Ovary (tissue), 9 donors: Measurements from ENCODE around the gene AFM. TPM values are rescaled to one million over a fixed set of nuclear protein-coding genes. Genes with fewer than 3 reads are reported as not detected.

ENCODE experiments used
- DNase-seq, 5 donors: peaks; one replicate each; pipeline ENCODE4 v3.0.0-alpha.2; 2019 to 2020
- H3K27ac ChIP-seq, 2 donors: fragments of 200-600 bp; one replicate each; pipeline versions ENCODE4 v1.5.1 to v1.8.0; 2019 to 2022
- H3K27me3 ChIP-seq: fragments of 200-600 bp; one replicate; pipeline ENCODE4 v1.8.0; 2022
- H3K36me3 ChIP-seq: fragments of 200-600 bp; sonication (generic); one replicate; pipeline ENCODE4 v1.5.1; 2019
- H3K4me1 ChIP-seq: one replicate; pipeline ENCODE4 v1.8.1; 2013; ENCODE audit warnings: mild to moderate bottlenecking, moderate library complexity; ENCODE audit not compliant: insufficient read depth
- H3K4me3 ChIP-seq: fragments of 200-600 bp; sonication (generic); one replicate; pipeline ENCODE4 v1.5.1; 2017
- H3K9me3 ChIP-seq, 2 donors: fragments of 200-600 bp in 1 of 2; sonication (generic) in 1 of 2; one replicate each; pipeline versions ENCODE4 v1.5.1 to v1.8.1; 2013 to 2019; ENCODE audit warnings: mild to moderate bottlenecking in 1 of 2, moderate library complexity in 1 of 2
- CTCF ChIP-seq, 3 donors: fragments of 450-650 bp in 2 of 3; fragments of 200-600 bp in 1 of 3; IDR thresholded peaks; one replicate each; pipeline versions ENCODE4 v1.5.1 to v1.8.0; 2016 to 2022; ENCODE audit warnings: antibody characterized with exemption in 3 of 3, mild to moderate bottlenecking in 1 of 3
- EP300 ChIP-seq: sonication (generic); formaldehyde crosslinking; IDR thresholded peaks from one replicate; pipeline ENCODE4 v1.6.1; 2017; ENCODE audit warnings: antibody characterized with exemption
- POLR2A ChIP-seq: fragments of 450-650 bp; IDR thresholded peaks from one replicate; pipeline ENCODE4 v1.6.1; 2017; ENCODE audit warnings: antibody characterized with exemption, mild to moderate bottlenecking, moderate library complexity
- WGBS, 3 donors: extraction: QIAGEN DNeasy Blood & Tissue Kit in 1 of 3; methylation state at CpG; one replicate each; pipeline versions ENCODE4 v1.1.5 to v1.1.7; 2013 to 2017; 5-methylcytosine and 5-hydroxymethylcytosine counted together
- intact Hi-C, 4 donors: fragments of 100-400 bp; cut with DNase I; formaldehyde crosslinking; loops; one replicate each; pipeline versions ENCODE4 v1.11.0 to v1.15.1; 2022 to 2023
- polyA plus RNA-seq, 2 donors: library from polyadenylated mRNA; stranded (reverse); fragments of 200-250 nt in 1 of 2; fragments of 350-450 nt in 1 of 2; fragmentation: Illumina TruSeq in 1 of 2; extraction: RNeasy Lipid Tissue Mini Kit (QIAGEN cat#74804) in 1 of 2; gene quantifications; one replicate each; pipeline ENCODE4 v1.2.3, GENCODE V29; 2013 to 2014
- total RNA-seq, 7 donors: library from RNA; depleted of rRNA in 2 of 7; stranded (reverse); fragments of >200 nt in 2 of 7; fragmentation: NEBNext Ultra II Directional in 3 of 7; extraction: Animal tissue kit (Norgen Biotek cat#: 25700) in 3 of 7; gene quantifications; one replicate each; pipeline versions ENCODE4 v1.1.0 to v1.2.4, GENCODE V29; 2016 to 2023
- donor health status: DM: no; HTN: no; CAD: no; lungs with moderate emphysema.
- donor health status: DM: no; HTN: no; CAD: no.
- donor health status: Bipolar disorder and iron deficiency.
- donor health status: DM: yes; HTN: yes; CAD: no.
- donor health status: DM: no; HTN: no; CAD: no.
- donor health status: DM: yes; HTN: yes; CAD: no.

Gene AFM
- total and polyA plus RNA-seq, 9 donors: 0.15 TPM; not detected in 8

DNA sequence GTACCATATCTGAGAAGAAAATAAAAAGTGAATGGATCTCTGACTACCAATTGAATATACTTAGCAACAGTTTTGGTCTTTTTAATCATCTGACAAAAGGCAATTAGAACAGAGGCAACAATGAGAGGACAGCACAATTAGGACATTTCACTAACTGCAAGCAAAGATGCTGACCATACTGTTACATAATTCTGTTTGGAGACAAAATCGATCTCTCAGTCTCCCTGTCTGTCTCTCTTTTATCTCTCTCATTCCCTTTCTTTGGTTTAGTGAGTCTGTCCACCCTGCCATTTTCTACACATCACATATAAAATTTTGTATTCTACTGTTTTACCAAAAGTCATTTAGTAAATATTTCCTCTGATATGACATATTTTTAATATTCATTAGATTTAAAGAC is 2.2 kb upstream of the AFM start:
- intact Hi-C loops: no loop called here
- H3K27me3 ChIP-seq: no peaks in the 10 kb centered on the region
- H3K4me1 ChIP-seq: no peaks in the 10 kb centered on the region
- no peak for DNase-seq
- no peaks in the 10 kb centered on the region for H3K36me3 ChIP-seq
- H3K4me3 ChIP-seq: no peak overlapping the region
- TF ChIP-seq CTCF (IDR thresholded peaks at IDR 0.05) (no peak), POLR2A (no peak), EP300 (no peak)
- H3K9me3 ChIP-seq: no peaks in the 10 kb centered on the region
- H3K27ac ChIP-seq: no peak overlapping the region
- WGBS, 3 donors: 63 to 80% (median 77%) methylated on average over 1 of the region's 1 CpG

DNA sequence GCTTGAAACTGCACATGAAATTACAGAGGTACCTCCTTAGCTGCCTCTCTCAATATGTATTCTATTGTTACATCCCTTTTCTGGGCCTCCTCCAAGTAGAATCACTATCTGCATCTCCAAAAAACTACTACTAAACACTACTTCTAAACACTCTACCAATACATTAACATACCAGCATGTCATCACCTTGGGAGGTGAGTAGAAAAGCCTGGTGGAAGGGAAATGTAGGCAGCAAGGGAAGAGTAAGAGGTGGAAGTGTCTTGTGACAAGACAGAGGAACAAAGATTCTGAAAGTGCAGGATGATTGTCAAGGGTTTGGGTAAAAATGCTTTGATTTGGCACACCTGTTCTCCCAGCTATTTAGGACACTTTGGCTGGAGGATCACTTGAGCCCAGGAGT is 3.5 kb downstream of the AFM start:
- DNase-seq: no peak
- Histone ChIP-seq H3K36me3 (no peaks in the 10 kb centered on the region), H3K27ac (no peak overlapping the region), H3K9me3 (no peaks in the 10 kb centered on the region), H3K27me3 (no peaks in the 10 kb centered on the region), H3K4me3 (no peak overlapping the region), H3K4me1 (no peaks in the 10 kb centered on the region)
- intact Hi-C loops: no loop called here
- no peak for TF ChIP-seq POLR2A
- TF ChIP-seq EP300: no peak
- TF ChIP-seq CTCF (IDR thresholded peaks at IDR 0.05): no peak

GRCh38 chr4:73485596-73485995 is 4.1 kb downstream of the AFM start:
- Histone ChIP-seq H3K36me3 (no peaks in the 10 kb centered on the region), H3K4me1 (no peaks in the 10 kb centered on the region), H3K4me3 (no peak overlapping the region), H3K27me3 (no peaks in the 10 kb centered on the region), H3K9me3 (no peaks in the 10 kb centered on the region), H3K27ac (no peak overlapping the region)
- intact Hi-C loops: no loop called here
- no peak for TF ChIP-seq POLR2A
- no peak for TF ChIP-seq EP300
- TF ChIP-seq CTCF (IDR thresholded peaks at IDR 0.05): no peak
- DNase-seq: no peak

DNA sequence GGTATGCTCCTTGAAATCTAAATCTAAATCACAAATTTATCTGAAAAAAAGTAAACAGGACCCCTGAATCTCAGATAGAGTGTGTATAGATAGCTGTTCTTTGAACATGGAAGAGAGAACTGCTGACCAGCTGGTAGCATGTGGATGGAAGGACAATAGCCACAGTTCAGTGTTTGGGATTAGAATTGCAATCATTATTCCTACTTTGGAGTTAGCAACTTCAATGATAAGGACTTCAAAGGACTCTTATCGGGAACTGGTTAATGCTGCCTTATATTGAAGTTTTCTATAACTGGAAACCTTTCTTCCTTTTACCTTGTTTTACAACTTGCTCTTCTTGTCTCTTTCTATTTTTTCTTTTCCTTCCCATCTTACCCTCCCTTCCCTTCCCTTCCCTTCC is 5.0 kb downstream of the AFM start:
- no peaks in the 10 kb centered on the region for H3K27me3 ChIP-seq
- no peaks in the 10 kb centered on the region for H3K36me3 ChIP-seq
- H3K4me1 ChIP-seq: no peaks in the 10 kb centered on the region
- no peak overlapping the region for H3K4me3 ChIP-seq
- no peaks in the 10 kb centered on the region for H3K9me3 ChIP-seq
- DNase-seq: no peak
- intact Hi-C loops: no loop called here
- 8 to 28% (median 15%) methylated on average over 1 of the region's 1 CpG for WGBS, 3 donors
- no peak for TF ChIP-seq EP300
- no peak overlapping the region for H3K27ac ChIP-seq

- no peak for TF ChIP-seq CTCF (IDR thresholded peaks at IDR 0.05)
- H3K36me3 ChIP-seq: no peaks in the 10 kb centered on the region
- no peaks in the 10 kb centered on the region for H3K27me3 ChIP-seq
- intact Hi-C loops: no loop called here
- WGBS, 3 donors: 93 to 95% (median 94%) methylated on average over 1 of the region's 1 CpG
- no peak overlapping the region for H3K4me3 ChIP-seq
- no peaks in the 10 kb centered on the region for H3K9me3 ChIP-seq
- no peaks in the 10 kb centered on the region for H3K4me1 ChIP-seq
- no peak overlapping the region for H3K27ac ChIP-seq
- no peak for DNase-seq
Measured at GRCh38 chr4:73487233-73487632, 5.7 kb downstream of the AFM start.
